ENCODE data around the gene GRM7. TPM values are rescaled to one million over a fixed set of nuclear protein-coding genes. Genes with fewer than 3 reads are reported as not detected.

GRM7 gene
- total RNA-seq, 1 experiment from 2014 or later: 0.28 TPM

DNA sequence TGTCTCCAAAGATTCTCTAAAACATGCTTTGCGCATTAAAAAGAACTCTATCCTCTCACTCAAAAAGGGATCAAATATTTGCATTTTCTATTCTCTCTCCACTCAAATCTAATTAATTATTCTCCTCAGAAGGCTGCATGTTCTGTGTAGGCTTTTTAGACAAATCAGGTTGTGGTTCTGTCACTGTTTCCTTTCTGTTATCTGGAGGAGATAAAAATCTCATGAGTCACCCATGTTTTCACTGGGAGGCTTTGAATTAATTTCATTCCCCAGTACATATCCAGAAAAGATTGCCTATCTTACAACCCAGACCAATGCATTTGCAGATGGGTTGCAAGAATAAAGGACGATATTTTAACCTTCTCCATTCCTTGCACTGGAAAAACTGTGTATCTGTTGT, 446.5 kb downstream of the GRM7 start:
- Histone ChIP-seq H2BK15ac (ENCODE audit: low read depth, low read length) (no peak overlapping the region), H3K4ac (ENCODE audit: low read depth, low read length) (no peak overlapping the region), H3T11ph (ENCODE audit: low read length) (no peak overlapping the region), H2BK120ac (ENCODE audit: low read depth, low read length, poor library complexity, severe bottlenecking) (no peak overlapping the region), H3K23ac (ENCODE audit: insufficient read length, low read depth, low read length) (no peak overlapping the region), H4K20me1 (ENCODE audit: control insufficient read depth, insufficient read depth, insufficient read length) (no peaks in the 10 kb centered on the region), H3K79me2 (ENCODE audit: insufficient read depth, low read length) (no peaks in the 10 kb centered on the region), H2BK12ac (ENCODE audit: insufficient read length, low read depth, low read length) (no peak overlapping the region), H3K4me2 (ENCODE audit: insufficient read depth, insufficient read length, low read length) (no peak overlapping the region), H3K23me2 (ENCODE audit: insufficient read length, low read depth, low read length, poor library complexity, severe bottlenecking) (no peaks in the 10 kb centered on the region), H2BK5ac (ENCODE audit: insufficient read length, low read length) (no peak overlapping the region), H4K91ac (ENCODE audit: insufficient read length, low read depth, low read length) (no peak overlapping the region), H3K4me1 (ENCODE audit: insufficient read depth, low read length) (peaks cover 3% of the 10 kb centered on the region; the same call in 1 of the 2 replicates), H2AFZ (ENCODE audit: low read length) (no peak overlapping the region), H3K56ac (ENCODE audit: insufficient read length, low read depth, low read length) (no peak overlapping the region), H3K9me3 (ENCODE audit: control insufficient read depth, low read depth, low read length) (no peaks in the 10 kb centered on the region), H3K18ac (ENCODE audit: insufficient read length, low read depth, low read length) (no peak overlapping the region), H4K8ac (replicated peaks; ENCODE audit: insufficient read length, low read depth, low read length) (no peak overlapping the region), H3K27me3 (ENCODE audit: insufficient read depth, low read length) (no peaks in the 10 kb centered on the region), H3K9ac (ENCODE audit: extremely low read depth, insufficient read length, low read length) (no peak overlapping the region), H2AK5ac (ENCODE audit: insufficient read length, low read length) (no peak overlapping the region), H4K5ac (ENCODE audit: insufficient read length, low read depth, low read length) (no peak overlapping the region), H2BK20ac (ENCODE audit: low read depth, low read length, poor library complexity, severe bottlenecking) (no peak overlapping the region), H3K14ac (ENCODE audit: insufficient read depth, low read length) (no peak overlapping the region), H3K27ac (ENCODE audit: insufficient read length, low read depth, low read length) (no peak overlapping the region), H3K79me1 (ENCODE audit: insufficient read depth, low read depth, low read length, poor library complexity, severe bottlenecking) (no peaks in the 10 kb centered on the region)
- H3K4me1 Mint-ChIP-seq: peaks cover 6 to 16% of the 10 kb centered on the region in 2 experiments
- H3K9me3 Mint-ChIP-seq: peaks cover 2 to 6% of the 10 kb centered on the region in 2 experiments; a peak in 3 of 5 replicates
- no peaks in the 10 kb centered on the region for H3K27me3 Mint-ChIP-seq (ENCODE audit: low read depth)
- TF ChIP-seq, protein P1, sequence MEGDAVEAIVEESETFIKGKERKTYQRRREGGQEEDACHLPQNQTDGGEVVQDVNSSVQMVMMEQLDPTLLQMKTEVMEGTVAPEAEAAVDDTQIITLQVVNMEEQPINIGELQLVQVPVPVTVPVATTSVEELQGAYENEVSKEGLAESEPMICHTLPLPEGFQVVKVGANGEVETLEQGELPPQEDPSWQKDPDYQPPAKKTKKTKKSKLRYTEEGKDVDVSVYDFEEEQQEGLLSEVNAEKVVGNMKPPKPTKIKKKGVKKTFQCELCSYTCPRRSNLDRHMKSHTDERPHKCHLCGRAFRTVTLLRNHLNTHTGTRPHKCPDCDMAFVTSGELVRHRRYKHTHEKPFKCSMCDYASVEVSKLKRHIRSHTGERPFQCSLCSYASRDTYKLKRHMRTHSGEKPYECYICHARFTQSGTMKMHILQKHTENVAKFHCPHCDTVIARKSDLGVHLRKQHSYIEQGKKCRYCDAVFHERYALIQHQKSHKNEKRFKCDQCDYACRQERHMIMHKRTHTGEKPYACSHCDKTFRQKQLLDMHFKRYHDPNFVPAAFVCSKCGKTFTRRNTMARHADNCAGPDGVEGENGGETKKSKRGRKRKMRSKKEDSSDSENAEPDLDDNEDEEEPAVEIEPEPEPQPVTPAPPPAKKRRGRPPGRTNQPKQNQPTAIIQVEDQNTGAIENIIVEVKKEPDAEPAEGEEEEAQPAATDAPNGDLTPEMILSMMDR (conservative IDR thresholded peaks at IDR 0.05): no peak
- no peak for DNase-seq
- H3K36me3 Mint-ChIP-seq (ENCODE audit: insufficient read depth in 1 of 3, low read depth in 3 of 3): peaks cover 0 to 6% (median 0%) of the 10 kb centered on the region in 3 experiments; a peak in 2 of 7 replicates
- no peak overlapping the region for H3K27ac Mint-ChIP-seq
- no peak overlapping the region for H3K4me3 Mint-ChIP-seq
- no CpG with 5 or more reads among the region's 2 CpGs for WGBS (ENCODE audit: extremely low coverage, insufficient read length, low lambda C conversion rate)
